Esophagus muscularis mucosa (tissue), 4 donors: ENCODE data around the gene PEAK3. TPM values are rescaled to one million over a fixed set of nuclear protein-coding genes. Genes with fewer than 3 reads are reported as not detected.
A peak's percentile ranks its signal among the peaks of the same experiment; 100 is the strongest.

Experiments
- DNase-seq: peaks from one replicate; pipeline ENCODE4 v3.0.0-alpha.2; 2017; ENCODE audit errors: extremely low spot score
- H3K27ac ChIP-seq, 4 donors: fragments of 200-600 bp; sonication (generic); replicated peaks in 1 of 4; 1 replicate in 3 of 4; 2 replicates in 1 of 4; pipeline ENCODE4 v1.5.1; 2016 to 2019; ENCODE audit warnings: mild to moderate bottlenecking in 1 of 4
- H3K27me3 ChIP-seq, 4 donors: fragments of 200-600 bp; sonication (generic); one replicate each; pipeline versions ENCODE4 v1.5.1 to v1.6.0; 2016 to 2019
- H3K36me3 ChIP-seq, 4 donors: fragments of 200-600 bp; sonication (generic); one replicate each; pipeline ENCODE4 v1.5.1; 2016 to 2019
- H3K4me1 ChIP-seq, 4 donors: fragments of 200-600 bp; sonication (generic); one replicate each; pipeline ENCODE4 v1.5.1; 2016 to 2019
- H3K4me3 ChIP-seq, 4 donors: fragments of 200-600 bp; sonication (generic); 1 replicate in 2 of 4; 2 replicates in 2 of 4; pipeline ENCODE4 v1.5.1; 2016 to 2019; ENCODE audit warnings: mild to moderate bottlenecking in 4 of 4, moderate library complexity in 1 of 4
- H3K9me3 ChIP-seq, 4 donors: fragments of 200-600 bp; sonication (generic); 1 replicate in 3 of 4; 2 replicates in 1 of 4; pipeline ENCODE4 v1.5.1; 2016 to 2019
- CTCF ChIP-seq, 3 experiments: fragments of 200-600 bp in 2 of 3; fragments of 450-650 bp in 1 of 3; sonication (generic) in 2 of 3; IDR thresholded peaks; one replicate each; pipeline ENCODE4 v1.5.1; 2017 to 2019; ENCODE audit warnings: antibody characterized with exemption in 3 of 3, mild to moderate bottlenecking in 2 of 3, moderate library complexity in 1 of 3
- EP300 ChIP-seq: sonication (generic); formaldehyde crosslinking; IDR thresholded peaks from one replicate; pipeline ENCODE4 v1.6.1; 2017; ENCODE audit warnings: antibody characterized with exemption
- POLR2A ChIP-seq: fragments of 450-650 bp; IDR thresholded peaks from one replicate; pipeline ENCODE4 v1.6.1; 2017; ENCODE audit warnings: antibody characterized with exemption, moderate library complexity, mild to moderate bottlenecking, low read depth
- POLR2AphosphoS5 ChIP-seq, 2 donors: sonication (generic); formaldehyde crosslinking; IDR thresholded peaks; one replicate each; pipeline ENCODE4 v1.6.1; 2017; ENCODE audit warnings: antibody characterized with exemption in 2 of 2
- WGBS: methylation state at CpG from one replicate; pipeline ENCODE4 v1.1.5; 2018; 5-methylcytosine and 5-hydroxymethylcytosine counted together
- intact Hi-C: fragments of 100-400 bp; cut with DNase I; formaldehyde crosslinking; loops from one replicate; pipeline ENCODE4 v1.15.1; 2023
- total RNA-seq, 4 donors: library from RNA; depleted of rRNA; stranded (reverse); fragments of >200 nt; gene quantifications; one replicate each; pipeline versions ENCODE4 v1.1.0 to v1.2.1, GENCODE V29; 2016

PEAK3 gene
- total RNA-seq, 4 donors from 2014 or later, result 0.78 to 2.3 (median 1.3) TPM

GRCh38 chr19:2259336-2259735 is 22.6 kb downstream of the PEAK3 start:
- 76% methylated on average over 5 of the region's 5 CpGs for WGBS
- H3K27ac ChIP-seq, result no peak overlapping the region
- H3K27me3 ChIP-seq, result peaks cover 0 to 6% (median 0%) of the 10 kb centered on the region in 4 donors
- no peak overlapping the region for H3K4me3 ChIP-seq
- intact Hi-C loops, result no loop called here
- no peak for DNase-seq
- no peaks in the 10 kb centered on the region for H3K9me3 ChIP-seq
- no peaks in the 10 kb centered on the region for H3K36me3 ChIP-seq
- TF ChIP-seq POLR2A, result no peak
- TF ChIP-seq POLR2AphosphoS5 (IDR thresholded peaks at IDR 0.05), result no peak
- TF ChIP-seq CTCF (IDR thresholded peaks at IDR 0.05), result no peak
- TF ChIP-seq EP300, result no peak
- no peaks in the 10 kb centered on the region for H3K4me1 ChIP-seq

- no peak for DNase-seq
- TF ChIP-seq CTCF (IDR thresholded peaks at IDR 0.05), result no peak
- no peak for TF ChIP-seq EP300
- TF ChIP-seq POLR2A, result no peak
- TF ChIP-seq POLR2AphosphoS5 (IDR thresholded peaks at IDR 0.05), result no peak
- H3K4me1 ChIP-seq, result peaks cover 24 to 29% (median 28%) of the 10 kb centered on the region in 4 donors
- H3K36me3 ChIP-seq, result no peaks in the 10 kb centered on the region
- H3K27ac ChIP-seq, result no peak within 1 kb of the TSS
- 82% methylated on average over 17 of the region's 24 CpGs for WGBS
- H3K9me3 ChIP-seq, result no peaks in the 10 kb centered on the region
- intact Hi-C loops, result no loop called here
- H3K27me3 ChIP-seq, result peaks cover 0 to 38% (median 24%) of the 10 kb centered on the region in 4 donors
- no peak within 1 kb of the TSS for H3K4me3 ChIP-seq
These were observed 25.8 kb downstream of the PEAK3 start, which contains the start of gene JSRP1 for GRCh38 chr19:2255982-2256685. Gene JSRP1 (minus strand): TSS chr19:2256417. CDS start chr19:2255314, 1,103 bp downstream.

- no peak for DNase-seq
- TF ChIP-seq EP300 (no peak), CTCF (IDR thresholded peaks at IDR 0.05) (no peak), POLR2AphosphoS5 (IDR thresholded peaks at IDR 0.05) (no peak), POLR2A (no peak)
- 97% methylated on average over 9 of the region's 16 CpGs for WGBS
- H3K27ac ChIP-seq, result no peak overlapping the region
- H3K4me1 ChIP-seq, result peaks cover 33 to 38% (median 36%) of the 10 kb centered on the region in 4 donors
- H3K27me3 ChIP-seq, result peaks cover 8 to 46% (median 33%) of the 10 kb centered on the region in 4 donors
- H3K36me3 ChIP-seq, result no peaks in the 10 kb centered on the region
- no peak overlapping the region for H3K4me3 ChIP-seq
- intact Hi-C loops, result no loop called here
- no peaks in the 10 kb centered on the region for H3K9me3 ChIP-seq
These were observed 26.7 kb downstream of the PEAK3 start for GRCh38 chr19:2255112-2255845.

- no peak overlapping the region for H3K4me3 ChIP-seq
- H3K27ac ChIP-seq, result no peak overlapping the region
- no peaks in the 10 kb centered on the region for H3K9me3 ChIP-seq
- H3K36me3 ChIP-seq, result peaks cover 0 to 1% (median 0%) of the 10 kb centered on the region in 4 donors
- intact Hi-C loops, result no loop called here
- H3K4me1 ChIP-seq, result peaks cover 35 to 48% (median 44%) of the 10 kb centered on the region in 4 donors
- WGBS, result 66% methylated on average over 20 of the region's 20 CpGs
- TF ChIP-seq CTCF (IDR thresholded peaks at IDR 0.05) (peak in 2 of 3 experiments; percentile 17 to 21), POLR2A (no peak)
- peaks cover 11 to 56% (median 38%) of the 10 kb centered on the region in 4 donors for H3K27me3 ChIP-seq
- DNase-seq, result no peak
These were observed 27.7 kb downstream of the PEAK3 start for GRCh38 chr19:2254064-2254872.
